HepG2 (cell line): ENCODE data around the gene TP73. TPM values are rescaled to one million over a fixed set of nuclear protein-coding genes. Genes with fewer than 3 reads are reported as not detected.

Source experiments
- ATF5 ChIP-seq: sonication (generic); formaldehyde crosslinking; IDR thresholded peaks from 2 replicates; pipeline ENCODE4 v1.4.0; 2020; ENCODE audit warnings: mild to moderate bottlenecking, low read depth, missing genetic modification reagents
- E2F2 ChIP-seq: sonication (generic); formaldehyde crosslinking; IDR thresholded peaks from 2 replicates; pipeline ENCODE4 v1.4.0; 2020; ENCODE audit warnings: missing genetic modification reagents, borderline replicate concordance
- KLF15 ChIP-seq: sonication (generic); formaldehyde crosslinking; IDR thresholded peaks from 2 replicates; pipeline ENCODE4 v1.8.1; 2023; ENCODE audit warnings: borderline replicate concordance, mild to moderate bottlenecking, inconsistent platforms, missing genetic modification reagents, mixed read lengths
- NFYB ChIP-seq: sonication (generic); formaldehyde crosslinking; IDR thresholded peaks from 2 replicates; pipeline ENCODE4 v1.4.0; 2020; ENCODE audit warnings: missing genetic modification reagents
- TBP ChIP-seq: sonication (generic); formaldehyde crosslinking; IDR thresholded peaks from 2 replicates; pipeline ENCODE4 v1.5.0; 2020; ENCODE audit warnings: missing genetic modification reagents
- ZFP1 ChIP-seq: IDR thresholded peaks from 2 replicates; pipeline ENCODE4 v1.6.1; 2016
- ZNF281 ChIP-seq: sonication (generic); formaldehyde crosslinking; IDR thresholded peaks from 2 replicates; pipeline ENCODE4 v1.4.0; 2020; ENCODE audit warnings: missing genetic modification reagents, borderline replicate concordance
- polyA plus RNA-seq, 8 experiments: library from polyadenylated mRNA; depleted of rRNA in 3 of 8; stranded (reverse) in 7 of 8; unstranded in 1 of 8; fragments of >200 nt; fragmentation: Illumina TruSeq in 4 of 8; extraction: Trizol in 4 of 8; gene quantifications; 2 replicates each; pipeline versions ENCODE4 v1.2.1 to v1.2.3, GENCODE V29; 2011 to 2016; ENCODE audit warnings: low read depth in 4 of 8, missing spikeins in 1 of 8, mixed read lengths in 1 of 8; ENCODE audit not compliant: insufficient read depth in 1 of 8
- total RNA-seq, 5 experiments: library from RNA; depleted of rRNA; stranded (reverse); fragments of >200 nt; fragmentation: Illumina TruSeq; extraction: Trizol; gene quantifications; 2 replicates each; pipeline ENCODE4 v1.2.3, GENCODE V29; 2016; ENCODE audit warnings: low read depth in 1 of 5

Gene TP73
- total and polyA plus RNA-seq, 2 of the 13 experiments (the other 11 are each of a cell fraction or from before 2014, with no cell fraction given): 0.49 to 1.1 TPM

- no peak for TF ChIP-seq ZNF281 (CRISPR knock-in tag)
- no peak for TF ChIP-seq ZFP1 (CRISPR knock-in tag)
- TF ChIP-seq NFYB (CRISPR knock-in tag): no peak
- no peak for TF ChIP-seq TBP (CRISPR knock-in tag)
- no peak for TF ChIP-seq KLF15
- TF ChIP-seq ATF5 (CRISPR knock-in tag): no peak
- TF ChIP-seq E2F2: no peak
Measured at GRCh38 chr1:3778590-3779264, 126.4 kb downstream of the TP73 start (continued).
